HepG2 (cell line): Measurements from ENCODE around the gene DNAJB2. TPM values are rescaled to one million over a fixed set of nuclear protein-coding genes. Genes with fewer than 3 reads are reported as not detected.
A peak's percentile ranks its signal among the peaks of the same experiment; 100 is the strongest.

Experiments used
- ARNT ChIP-seq: fragments of 450-650 bp; IDR thresholded peaks from 2 replicates; pipeline ENCODE4 v1.6.1; 2017
- ELF1 ChIP-seq: sonication (generic); formaldehyde crosslinking; IDR thresholded peaks from 2 replicates; pipeline ENCODE4 v1.4.0; 2020; ENCODE audit warnings: missing genetic modification reagents
- FOXM1 ChIP-seq: sonication (generic); formaldehyde crosslinking; IDR thresholded peaks from 2 replicates; pipeline ENCODE4 v1.5.0; 2020; ENCODE audit warnings: missing genetic modification reagents
- GABPA ChIP-seq, 2 experiments: IDR thresholded peaks; 2 replicates each; pipeline ENCODE4 v1.6.1; 2011 to 2016; ENCODE audit warnings: low read depth in 2 of 2, low read length in 1 of 2, missing biosample characterization in 1 of 2, missing genetic modification characterization in 1 of 2
- MBNL3 ChIP-seq: fragments of 250-450 bp; sonication (Bioruptor Pico); conservative IDR thresholded peaks from 2 replicates; pipeline ENCODE4 v1.8.0; 2022; ENCODE audit warnings: mild to moderate bottlenecking, inconsistent platforms
- RARA ChIP-seq: IDR thresholded peaks from 2 replicates; pipeline ENCODE4 v1.6.1; 2016; ENCODE audit warnings: missing genetic modification reagents, missing compliant biosample characterization
- SAFB2 ChIP-seq: sonication (generic); formaldehyde crosslinking; IDR thresholded peaks from 2 replicates; pipeline ENCODE4 v1.5.1; 2020; ENCODE audit warnings: missing genetic modification reagents, low read depth, mild to moderate bottlenecking, borderline replicate concordance
- SMC3 ChIP-seq: IDR thresholded peaks from 2 replicates; pipeline ENCODE4 v1.6.1; 2011; ENCODE audit warnings: low read length, improper control_type of control experiment
- XRCC5 ChIP-seq: fragments of 200-400 bp; formaldehyde crosslinking; optimal IDR thresholded peaks from 2 replicates; pipeline ENCODE3; 2017; ENCODE audit warnings: mild to moderate bottlenecking, low read length
- YEATS4 ChIP-seq: sonication (generic); formaldehyde crosslinking; IDR thresholded peaks from 2 replicates; pipeline ENCODE4 v1.4.0; 2020; ENCODE audit warnings: missing genetic modification reagents, borderline replicate concordance
- ZFP36 ChIP-seq: fragments of 150-350 bp; IDR thresholded peaks from 2 replicates; pipeline ENCODE4 v1.6.1; 2018; ENCODE audit warnings: borderline replicate concordance, low read length, low read depth; ENCODE audit not compliant: partially characterized antibody
- ZMYM4 ChIP-seq: sonication (generic); formaldehyde crosslinking; IDR thresholded peaks from 2 replicates; pipeline ENCODE4 v1.8.1; 2023; ENCODE audit warnings: mild to moderate bottlenecking, missing genetic modification reagents
- ZNF232 ChIP-seq: sonication (generic); formaldehyde crosslinking; IDR thresholded peaks from 2 replicates; pipeline ENCODE4 v1.4.0; 2020; ENCODE audit warnings: missing genetic modification reagents, borderline replicate concordance
- ZNF280B ChIP-seq: sonication (generic); formaldehyde crosslinking; IDR thresholded peaks from 2 replicates; pipeline ENCODE4 v1.5.0; 2020; ENCODE audit warnings: missing genetic modification reagents, mild to moderate bottlenecking, borderline replicate concordance
- ZNF337 ChIP-seq: sonication (generic); formaldehyde crosslinking; IDR thresholded peaks from 2 replicates; pipeline ENCODE4 v1.5.1; 2020; ENCODE audit warnings: missing genetic modification reagents, low read depth, mild to moderate bottlenecking, borderline replicate concordance
- ZNF788 ChIP-seq: sonication (generic); formaldehyde crosslinking; IDR thresholded peaks from 2 replicates; pipeline ENCODE4 v1.5.0; 2020; ENCODE audit warnings: mild to moderate bottlenecking, missing genetic modification reagents, borderline replicate concordance
- ZNF879 ChIP-seq: sonication (generic); formaldehyde crosslinking; IDR thresholded peaks from 2 replicates; pipeline ENCODE4 v1.8.1; 2023; ENCODE audit warnings: missing genetic modification reagents
- ZSCAN29 ChIP-seq: sonication (generic); formaldehyde crosslinking; conservative IDR thresholded peaks from 2 replicates; pipeline ENCODE4 v1.4.0; 2020; ENCODE audit warnings: mild to moderate bottlenecking, missing genetic modification reagents
- polyA plus RNA-seq, 8 experiments: library from polyadenylated mRNA; depleted of rRNA in 3 of 8; stranded (reverse) in 7 of 8; unstranded in 1 of 8; fragments of >200 nt; fragmentation: Illumina TruSeq in 4 of 8; extraction: Trizol in 4 of 8; gene quantifications; 2 replicates each; pipeline versions ENCODE4 v1.2.1 to v1.2.3, GENCODE V29; 2011 to 2016; ENCODE audit warnings: low read depth in 4 of 8, missing spikeins in 1 of 8, mixed read lengths in 1 of 8; ENCODE audit not compliant: insufficient read depth in 1 of 8
- total RNA-seq, 5 experiments: library from RNA; depleted of rRNA; stranded (reverse); fragments of >200 nt; fragmentation: Illumina TruSeq; extraction: Trizol; gene quantifications; 2 replicates each; pipeline ENCODE4 v1.2.3, GENCODE V29; 2016; ENCODE audit warnings: low read depth in 1 of 5
- TF ChIP-seq, protein P1 (sequence below): sonication (generic); formaldehyde crosslinking; IDR thresholded peaks from 2 replicates; pipeline ENCODE4 v1.5.1; 2020; ENCODE audit warnings: mild to moderate bottlenecking, missing genetic modification reagents
- TF ChIP-seq, protein P2 (sequence below): sonication (generic); formaldehyde crosslinking; IDR thresholded peaks from 2 replicates; pipeline ENCODE4 v1.4.0; 2020; ENCODE audit warnings: missing genetic modification reagents
- TF ChIP-seq, protein P3 (sequence below): IDR thresholded peaks from 2 replicates; pipeline ENCODE4 v1.6.1; 2016

The DNAJB2 gene
- total and polyA plus RNA-seq, 2 of the 13 experiments (the other 11 are each of a cell fraction or from before 2014, with no cell fraction given), result 21.3 to 31.1 TPM

GRCh38 chr2:219230059-219230540 is 49.1 kb upstream of the DNAJB2 start (continued):
- TF ChIP-seq ZNF232, result 0 out of 2 replicates have a peak, but pooled peaks have one; percentile 56
- TF ChIP-seq, protein P1, sequence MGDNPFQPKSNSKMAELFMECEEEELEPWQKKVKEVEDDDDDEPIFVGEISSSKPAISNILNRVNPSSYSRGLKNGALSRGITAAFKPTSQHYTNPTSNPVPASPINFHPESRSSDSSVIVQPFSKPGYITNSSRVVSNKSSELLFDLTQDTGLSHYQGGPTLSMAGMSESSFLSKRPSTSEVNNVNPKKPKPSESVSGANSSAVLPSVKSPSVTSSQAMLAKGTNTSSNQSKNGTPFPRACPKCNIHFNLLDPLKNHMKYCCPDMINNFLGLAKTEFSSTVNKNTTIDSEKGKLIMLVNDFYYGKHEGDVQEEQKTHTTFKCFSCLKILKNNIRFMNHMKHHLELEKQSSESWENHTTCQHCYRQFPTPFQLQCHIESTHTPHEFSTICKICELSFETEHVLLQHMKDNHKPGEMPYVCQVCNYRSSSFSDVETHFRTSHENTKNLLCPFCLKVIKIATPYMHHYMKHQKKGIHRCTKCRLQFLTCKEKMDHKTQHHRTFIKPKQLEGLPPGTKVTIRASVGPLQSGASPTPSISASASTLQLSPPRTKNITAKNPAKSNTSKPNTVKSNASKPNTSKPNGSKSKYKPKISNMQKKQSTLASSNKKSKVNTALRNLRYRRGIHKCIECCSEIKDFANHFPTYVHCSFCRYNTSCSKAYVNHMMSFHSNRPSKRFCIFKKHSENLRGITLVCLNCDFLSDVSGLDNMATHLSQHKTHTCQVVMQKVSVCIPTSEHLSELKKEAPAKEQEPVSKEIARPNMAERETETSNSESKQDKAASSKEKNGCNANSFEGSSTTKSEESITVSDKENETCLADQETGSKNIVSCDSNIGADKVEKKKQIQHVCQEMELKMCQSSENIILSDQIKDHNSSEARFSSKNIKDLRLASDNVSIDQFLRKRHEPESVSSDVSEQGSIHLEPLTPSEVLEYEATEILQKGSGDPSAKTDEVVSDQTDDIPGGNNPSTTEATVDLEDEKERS (CRISPR knock-in tag), result no peak
- TF ChIP-seq SMC3, result no peak
- TF ChIP-seq ZNF280B (CRISPR knock-in tag), result 0 out of 2 replicates have a peak, but pooled peaks have one; percentile 3
- no peak for TF ChIP-seq MBNL3 (CRISPR knock-in tag)
- TF ChIP-seq ZSCAN29 (CRISPR knock-in tag), result no peak
- peak; percentile 75 for TF ChIP-seq ELF1 (CRISPR knock-in tag)
- no peak for TF ChIP-seq SAFB2
- TF ChIP-seq YEATS4 (CRISPR knock-in tag), result peak; percentile 70; the same call in 1 of the 2 replicates
- no peak for TF ChIP-seq FOXM1 (CRISPR knock-in tag)
- TF ChIP-seq, protein P2, sequence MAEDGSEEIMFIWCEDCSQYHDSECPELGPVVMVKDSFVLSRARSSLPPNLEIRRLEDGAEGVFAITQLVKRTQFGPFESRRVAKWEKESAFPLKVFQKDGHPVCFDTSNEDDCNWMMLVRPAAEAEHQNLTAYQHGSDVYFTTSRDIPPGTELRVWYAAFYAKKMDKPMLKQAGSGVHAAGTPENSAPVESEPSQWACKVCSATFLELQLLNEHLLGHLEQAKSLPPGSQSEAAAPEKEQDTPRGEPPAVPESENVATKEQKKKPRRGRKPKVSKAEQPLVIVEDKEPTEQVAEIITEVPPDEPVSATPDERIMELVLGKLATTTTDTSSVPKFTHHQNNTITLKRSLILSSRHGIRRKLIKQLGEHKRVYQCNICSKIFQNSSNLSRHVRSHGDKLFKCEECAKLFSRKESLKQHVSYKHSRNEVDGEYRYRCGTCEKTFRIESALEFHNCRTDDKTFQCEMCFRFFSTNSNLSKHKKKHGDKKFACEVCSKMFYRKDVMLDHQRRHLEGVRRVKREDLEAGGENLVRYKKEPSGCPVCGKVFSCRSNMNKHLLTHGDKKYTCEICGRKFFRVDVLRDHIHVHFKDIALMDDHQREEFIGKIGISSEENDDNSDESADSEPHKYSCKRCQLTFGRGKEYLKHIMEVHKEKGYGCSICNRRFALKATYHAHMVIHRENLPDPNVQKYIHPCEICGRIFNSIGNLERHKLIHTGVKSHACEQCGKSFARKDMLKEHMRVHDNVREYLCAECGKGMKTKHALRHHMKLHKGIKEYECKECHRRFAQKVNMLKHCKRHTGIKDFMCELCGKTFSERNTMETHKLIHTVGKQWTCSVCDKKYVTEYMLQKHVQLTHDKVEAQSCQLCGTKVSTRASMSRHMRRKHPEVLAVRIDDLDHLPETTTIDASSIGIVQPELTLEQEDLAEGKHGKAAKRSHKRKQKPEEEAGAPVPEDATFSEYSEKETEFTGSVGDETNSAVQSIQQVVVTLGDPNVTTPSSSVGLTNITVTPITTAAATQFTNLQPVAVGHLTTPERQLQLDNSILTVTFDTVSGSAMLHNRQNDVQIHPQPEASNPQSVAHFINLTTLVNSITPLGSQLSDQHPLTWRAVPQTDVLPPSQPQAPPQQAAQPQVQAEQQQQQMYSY (CRISPR knock-in tag), result 0 out of 2 replicates have a peak, but pooled peaks have one; percentile 31
- 0 out of 2 replicates have a peak, but pooled peaks have one; percentile 12 for TF ChIP-seq RARA (CRISPR knock-in tag)
- no peak for TF ChIP-seq ZMYM4 (CRISPR knock-in tag)
- peak; percentile 76; the same call in 1 of the 2 replicates for TF ChIP-seq ZNF337 (CRISPR knock-in tag)
- TF ChIP-seq, protein P3, sequence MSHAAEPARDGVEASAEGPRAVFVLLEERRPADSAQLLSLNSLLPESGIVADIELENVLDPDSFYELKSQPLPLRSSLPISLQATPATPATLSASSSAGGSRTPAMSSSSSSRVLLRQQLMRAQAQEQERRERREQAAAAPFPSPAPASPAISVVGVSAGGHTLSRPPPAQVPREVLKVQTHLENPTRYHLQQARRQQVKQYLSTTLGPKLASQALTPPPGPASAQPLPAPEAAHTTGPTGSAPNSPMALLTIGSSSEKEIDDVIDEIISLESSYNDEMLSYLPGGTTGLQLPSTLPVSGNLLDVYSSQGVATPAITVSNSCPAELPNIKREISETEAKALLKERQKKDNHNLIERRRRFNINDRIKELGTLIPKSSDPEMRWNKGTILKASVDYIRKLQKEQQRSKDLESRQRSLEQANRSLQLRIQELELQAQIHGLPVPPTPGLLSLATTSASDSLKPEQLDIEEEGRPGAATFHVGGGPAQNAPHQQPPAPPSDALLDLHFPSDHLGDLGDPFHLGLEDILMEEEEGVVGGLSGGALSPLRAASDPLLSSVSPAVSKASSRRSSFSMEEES (CRISPR knock-in tag), result 0 out of 2 replicates have a peak, but pooled peaks have one; percentile 23
- TF ChIP-seq ZFP36, result no peak
- TF ChIP-seq ZNF788 (CRISPR knock-in tag), result no peak
- peak; percentile 0 for TF ChIP-seq XRCC5
- no peak for TF ChIP-seq ARNT
- peak; percentile 21; the same call in 1 of the 2 replicates for TF ChIP-seq ZNF879
- no peak for TF ChIP-seq GABPA (IDR thresholded peaks at IDR 0.05; ENCODE audit: low read depth, low read length)
- TF ChIP-seq GABPA (CRISPR knock-in tag; IDR thresholded peaks at IDR 0.05; ENCODE audit: low read depth), result peak; percentile 65
